Mesothelial cell of epicardium (in vitro differentiated cells): Measurements from ENCODE around the gene ADAMTSL2. TPM values are rescaled to one million over a fixed set of nuclear protein-coding genes. Genes with fewer than 3 reads are reported as not detected.

Experiments used
- DNase-seq, 2 experiments: peaks; one replicate each; pipeline ENCODE4 v3.0.0; 2021; ENCODE audit warnings: low spot score in 2 of 2; ENCODE audit not compliant: unreplicated experiment in 2 of 2
- H3K27ac Mint-ChIP-seq: 2 replicates; pipeline ENCODE4 v1.8.0; 2021; ENCODE audit warnings: mixed read lengths
- H3K27me3 Mint-ChIP-seq: 2 replicates; pipeline ENCODE4 v1.8.0; 2021; ENCODE audit warnings: low read depth, mixed read lengths
- H3K36me3 Mint-ChIP-seq: 2 replicates; pipeline ENCODE4 v1.8.0; 2021; ENCODE audit warnings: mixed read lengths
- H3K4me1 Mint-ChIP-seq: 2 replicates; pipeline ENCODE4 v1.8.0; 2021; ENCODE audit warnings: mixed read lengths
- H3K4me3 Mint-ChIP-seq: 2 replicates; pipeline ENCODE4 v1.8.0; 2021; ENCODE audit warnings: mild to moderate bottlenecking, moderate library complexity, mixed read lengths
- H3K9me3 Mint-ChIP-seq: 2 replicates; pipeline ENCODE4 v1.8.0; 2021; ENCODE audit warnings: mixed read lengths
- CTCF ChIP-seq: fragments of 200-600 bp; sonication (generic); IDR thresholded peaks from one replicate; pipeline ENCODE4 v1.5.0; 2021; ENCODE audit warnings: antibody characterized with exemption; ENCODE audit not compliant: unreplicated experiment
- total RNA-seq: library from RNA; stranded (reverse); gene quantifications from 3 replicates; pipeline ENCODE4 v1.2.1, GENCODE V29; 2021

Gene ADAMTSL2
- total RNA-seq, 1 donor from 2014 or later = 6.5 TPM

GRCh38 chr9:133615606-133616188 lies 81.2 kb downstream of the ADAMTSL2 start:
- Mint-ChIP-seq H3K4me1 (no peaks in the 10 kb centered on the region), H3K27ac (no peak overlapping the region), H3K36me3 (no peaks in the 10 kb centered on the region), H3K9me3 (no peaks in the 10 kb centered on the region), H3K4me3 (no peak overlapping the region), H3K27me3 (peaks cover 87% of the 10 kb centered on the region)
- no peak for DNase-seq
- TF ChIP-seq CTCF = no peak

- peaks cover 86% of the 10 kb centered on the region for H3K27me3 Mint-ChIP-seq
These were observed 82.3 kb downstream of the ADAMTSL2 start for GRCh38 chr9:133616643-133617405.

GRCh38 chr9:133618726-133619125 lies 84.2 kb downstream of the ADAMTSL2 start:
- Mint-ChIP-seq H3K27me3 (peaks cover 87% of the 10 kb centered on the region), H3K27ac (no peak overlapping the region), H3K4me1 (no peaks in the 10 kb centered on the region), H3K4me3 (no peak overlapping the region), H3K36me3 (no peaks in the 10 kb centered on the region), H3K9me3 (no peaks in the 10 kb centered on the region)
- no peak for DNase-seq
- TF ChIP-seq CTCF = no peak

More at GRCh38 chr9:133616643-133617405, 82.3 kb downstream of the ADAMTSL2 start:
- TF ChIP-seq CTCF = no peak
- Mint-ChIP-seq H3K9me3 (no peaks in the 10 kb centered on the region), H3K4me3 (no peak overlapping the region), H3K27ac (no peak overlapping the region), H3K4me1 (no peaks in the 10 kb centered on the region), H3K36me3 (no peaks in the 10 kb centered on the region)
- DNase-seq = no peak

GRCh38 chr9:133619791-133620190 lies 85.3 kb downstream of the ADAMTSL2 start:
- TF ChIP-seq CTCF = no peak
- DNase-seq = no peak
- Mint-ChIP-seq H3K9me3 (peaks cover under 1% of the 10 kb centered on the region), H3K4me1 (no peaks in the 10 kb centered on the region), H3K36me3 (no peaks in the 10 kb centered on the region), H3K4me3 (no peak overlapping the region), H3K27me3 (peaks cover 78% of the 10 kb centered on the region), H3K27ac (no peak overlapping the region)

GRCh38 chr9:133621725-133622267 lies 87.3 kb downstream of the ADAMTSL2 start:
- DNase-seq = no peak
- no peak for TF ChIP-seq CTCF
- Mint-ChIP-seq H3K9me3 (peaks cover 15% of the 10 kb centered on the region), H3K36me3 (no peaks in the 10 kb centered on the region), H3K4me3 (no peak overlapping the region), H3K27ac (no peak overlapping the region), H3K27me3 (peaks cover 70% of the 10 kb centered on the region), H3K4me1 (no peaks in the 10 kb centered on the region)
